ENCODE data around the gene TMEM14B.
"Not testable (repeated sequence)": the region's sequence is repeated elsewhere in the genome, so short reads cannot be mapped to it uniquely, and the experiment has no call there.

Gene TMEM14B

GRCh38 chr6:10747251-10747972 lies at the start of gene TMEM14B:
TMEM14B (plus strand) TSS chr6:10747805; CDS start chr6:10749246, 1,441 bp downstream.
- Mint-ChIP-seq H3K27me3 (no peaks in the 10 kb centered on the region), H3K4me1 (ENCODE audit: low read depth) (peaks cover 52% of the 10 kb centered on the region), H3K27ac (peak within 1 kb of the TSS; percentile 96), H3K9me3 (no peaks in the 10 kb centered on the region), H3K4me3 (peak within 1 kb of the TSS; percentile 92), H3K36me3 (ENCODE audit: low read depth) (peaks cover 55% of the 10 kb centered on the region)
- peak; percentile 100 for DNase-seq

GRCh38 chr6:10713962-10714361 lies 33.6 kb upstream of the TMEM14B start:
- Mint-ChIP-seq H3K27me3 (no peaks in the 10 kb centered on the region), H3K27ac (peak overlapping the region; percentile 77)
- no peak for DNase-seq

GRCh38 chr6:10719296-10719963 lies 28.2 kb upstream of the TMEM14B start:
- H3K4me1 Mint-ChIP-seq (ENCODE audit: low read depth): peaks cover 38% of the 10 kb centered on the region
- H3K4me3 Mint-ChIP-seq: peak overlapping the region; percentile 94
- H3K27ac Mint-ChIP-seq: peak overlapping the region; percentile 92
- H3K9me3 Mint-ChIP-seq: peaks cover 4% of the 10 kb centered on the region
- peaks cover 25% of the 10 kb centered on the region for H3K36me3 Mint-ChIP-seq (ENCODE audit: low read depth)
- DNase-seq: peak; percentile 54
- no peaks in the 10 kb centered on the region for H3K27me3 Mint-ChIP-seq

More at GRCh38 chr6:10713962-10714361, 33.6 kb upstream of the TMEM14B start:
- H3K9me3 Mint-ChIP-seq: no peaks in the 10 kb centered on the region
- no peak overlapping the region for H3K4me3 Mint-ChIP-seq
- H3K4me1 Mint-ChIP-seq (ENCODE audit: low read depth): peaks cover 1% of the 10 kb centered on the region
- peaks cover 28% of the 10 kb centered on the region for H3K36me3 Mint-ChIP-seq (ENCODE audit: low read depth)

GRCh38 chr6:10719964-10720264 lies 27.7 kb upstream of the TMEM14B start:
- Mint-ChIP-seq H3K27me3 (no peaks in the 10 kb centered on the region), H3K4me3 (peak overlapping the region; percentile 94), H3K27ac (peak overlapping the region; percentile 92), H3K4me1 (ENCODE audit: low read depth) (peaks cover 42% of the 10 kb centered on the region), H3K9me3 (peaks cover 4% of the 10 kb centered on the region), H3K36me3 (ENCODE audit: low read depth) (peaks cover 26% of the 10 kb centered on the region)
- DNase-seq: no peak

- H3K27me3 Mint-ChIP-seq: no peaks in the 10 kb centered on the region
- peaks cover 31% of the 10 kb centered on the region for H3K36me3 Mint-ChIP-seq (ENCODE audit: low read depth)
- DNase-seq: peak; percentile 80
- H3K9me3 Mint-ChIP-seq: peaks cover 4% of the 10 kb centered on the region
- H3K4me3 Mint-ChIP-seq: peak overlapping the region; percentile 94
- peaks cover 47% of the 10 kb centered on the region for H3K4me1 Mint-ChIP-seq (ENCODE audit: low read depth)
- peak overlapping the region; percentile 95 for H3K27ac Mint-ChIP-seq
Observed at GRCh38 chr6:10720265-10720959, 27.2 kb upstream of the TMEM14B start.

GRCh38 chr6:10720960-10721849 lies 26.4 kb upstream of the TMEM14B start:
- H3K27ac Mint-ChIP-seq: peak overlapping the region; percentile 95

GRCh38 chr6:10721850-10722569 lies 25.6 kb upstream of the TMEM14B start:
- Mint-ChIP-seq H3K9me3 (peaks cover 4% of the 10 kb centered on the region), H3K27ac (peak overlapping the region; percentile 95), H3K36me3 (ENCODE audit: low read depth) (peaks cover 47% of the 10 kb centered on the region), H3K4me1 (ENCODE audit: low read depth) (peaks cover 54% of the 10 kb centered on the region), H3K27me3 (no peaks in the 10 kb centered on the region), H3K4me3 (peak overlapping the region; percentile 94)
- DNase-seq: no peak

More at GRCh38 chr6:10720960-10721849, 26.4 kb upstream of the TMEM14B start:
- not testable (repeated sequence) for H3K27me3 Mint-ChIP-seq, DNase-seq, H3K9me3 Mint-ChIP-seq
- Mint-ChIP-seq H3K4me3 (peak overlapping the region; percentile 94), H3K36me3 (ENCODE audit: low read depth) (peaks cover 39% of the 10 kb centered on the region), H3K4me1 (ENCODE audit: low read depth) (peaks cover 52% of the 10 kb centered on the region)

GRCh38 chr6:10722570-10722819 lies 25.1 kb upstream of the TMEM14B start:
- H3K27me3 Mint-ChIP-seq: no peaks in the 10 kb centered on the region
- peak overlapping the region; percentile 95 for H3K27ac Mint-ChIP-seq
- H3K9me3 Mint-ChIP-seq: peaks cover 4% of the 10 kb centered on the region
- no peak for DNase-seq
- H3K4me3 Mint-ChIP-seq: peak overlapping the region; percentile 94
- peaks cover 56% of the 10 kb centered on the region for H3K4me1 Mint-ChIP-seq (ENCODE audit: low read depth)
- peaks cover 51% of the 10 kb centered on the region for H3K36me3 Mint-ChIP-seq (ENCODE audit: low read depth)

- Mint-ChIP-seq H3K9me3 (peaks cover 4% of the 10 kb centered on the region), H3K36me3 (ENCODE audit: low read depth) (peaks cover 55% of the 10 kb centered on the region), H3K4me3 (peak within 1 kb of the TSS; percentile 94), H3K27me3 (no peaks in the 10 kb centered on the region), H3K4me1 (ENCODE audit: low read depth) (peaks cover 57% of the 10 kb centered on the region), H3K27ac (peak within 1 kb of the TSS; percentile 95)
- DNase-seq: peak; percentile 93
Observed at GRCh38 chr6:10722820-10723566, 24.6 kb upstream of the TMEM14B start, which contains the start of gene TMEM14C. TMEM14C (plus strand) TSS chr6:10723070; CDS start chr6:10724614, 1,544 bp downstream.

GRCh38 chr6:10723567-10723881 lies 24.1 kb upstream of the TMEM14B start:
- Mint-ChIP-seq H3K36me3 (ENCODE audit: low read depth) (peaks cover 60% of the 10 kb centered on the region), H3K4me1 (ENCODE audit: low read depth) (peaks cover 57% of the 10 kb centered on the region), H3K9me3 (peaks cover 4% of the 10 kb centered on the region), H3K27ac (peak overlapping the region; percentile 95), H3K4me3 (peak overlapping the region; percentile 94), H3K27me3 (no peaks in the 10 kb centered on the region)
- DNase-seq: no peak

GRCh38 chr6:10725044-10725443 lies 22.6 kb upstream of the TMEM14B start:
- H3K36me3 Mint-ChIP-seq (ENCODE audit: low read depth): peaks cover 66% of the 10 kb centered on the region
- H3K9me3 Mint-ChIP-seq: no peaks in the 10 kb centered on the region
- peak overlapping the region; percentile 52 for H3K27ac Mint-ChIP-seq
- H3K4me3 Mint-ChIP-seq: no peak overlapping the region
- H3K27me3 Mint-ChIP-seq: no peaks in the 10 kb centered on the region
- H3K4me1 Mint-ChIP-seq (ENCODE audit: low read depth): peaks cover 50% of the 10 kb centered on the region
- no peak for DNase-seq

GRCh38 chr6:10725716-10726115 lies 21.9 kb upstream of the TMEM14B start:
- Mint-ChIP-seq H3K27ac (peak overlapping the region; percentile 60), H3K36me3 (ENCODE audit: low read depth) (peaks cover 73% of the 10 kb centered on the region), H3K4me3 (no peak overlapping the region), H3K9me3 (no peaks in the 10 kb centered on the region), H3K27me3 (no peaks in the 10 kb centered on the region), H3K4me1 (ENCODE audit: low read depth) (peaks cover 50% of the 10 kb centered on the region)
- no peak for DNase-seq

GRCh38 chr6:10730254-10730653 lies 17.4 kb upstream of the TMEM14B start:
- peaks cover 12% of the 10 kb centered on the region for H3K4me1 Mint-ChIP-seq (ENCODE audit: low read depth)
- H3K27ac Mint-ChIP-seq: peak overlapping the region; percentile 1
- H3K27me3 Mint-ChIP-seq: no peaks in the 10 kb centered on the region
- H3K36me3 Mint-ChIP-seq (ENCODE audit: low read depth): peaks cover 74% of the 10 kb centered on the region
- H3K9me3 Mint-ChIP-seq: no peaks in the 10 kb centered on the region
- DNase-seq: no peak
- no peak overlapping the region for H3K4me3 Mint-ChIP-seq
